Uterus (tissue), 2 donors: ENCODE measurements around the gene NCAM1.

Experiments
- POLR2A ChIP-seq, 2 donors: fragments of 450-650 bp; IDR thresholded peaks; one replicate each; pipeline ENCODE4 v1.6.1; 2016; ENCODE audit warnings: antibody characterized with exemption in 2 of 2, mild to moderate bottlenecking in 1 of 2, moderate library complexity in 1 of 2
- TF ChIP-seq, protein P1 (sequence below), 4 experiments: fragments of 200-600 bp in 2 of 4; fragments of 450-650 bp in 2 of 4; sonication (generic) in 2 of 4; IDR thresholded peaks; one replicate each; pipeline ENCODE4 v1.5.1; 2016 to 2019; ENCODE audit warnings: antibody characterized with exemption in 4 of 4, mild to moderate bottlenecking in 2 of 4, moderate library complexity in 1 of 4

DNA sequence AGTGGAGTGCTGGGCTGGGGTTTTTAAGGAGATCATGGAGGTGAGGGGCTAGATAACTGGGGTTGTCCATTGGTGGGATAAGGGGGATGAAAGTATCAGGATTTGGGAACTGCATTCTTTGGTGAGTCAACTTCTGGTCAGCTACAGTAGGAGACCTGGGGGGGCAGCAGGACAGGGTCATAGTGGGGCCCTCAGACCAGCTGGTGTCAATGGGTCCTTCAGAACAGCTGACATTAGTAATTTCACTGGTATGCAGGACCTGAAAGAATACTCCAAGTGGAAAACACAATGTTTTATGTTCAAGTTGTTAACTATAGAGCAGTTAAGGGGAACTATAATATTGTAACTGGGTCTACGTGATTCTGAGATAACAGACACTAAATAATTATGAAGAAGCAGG lies 350.3 kb downstream of the NCAM1 start:
- TF ChIP-seq, protein P1, sequence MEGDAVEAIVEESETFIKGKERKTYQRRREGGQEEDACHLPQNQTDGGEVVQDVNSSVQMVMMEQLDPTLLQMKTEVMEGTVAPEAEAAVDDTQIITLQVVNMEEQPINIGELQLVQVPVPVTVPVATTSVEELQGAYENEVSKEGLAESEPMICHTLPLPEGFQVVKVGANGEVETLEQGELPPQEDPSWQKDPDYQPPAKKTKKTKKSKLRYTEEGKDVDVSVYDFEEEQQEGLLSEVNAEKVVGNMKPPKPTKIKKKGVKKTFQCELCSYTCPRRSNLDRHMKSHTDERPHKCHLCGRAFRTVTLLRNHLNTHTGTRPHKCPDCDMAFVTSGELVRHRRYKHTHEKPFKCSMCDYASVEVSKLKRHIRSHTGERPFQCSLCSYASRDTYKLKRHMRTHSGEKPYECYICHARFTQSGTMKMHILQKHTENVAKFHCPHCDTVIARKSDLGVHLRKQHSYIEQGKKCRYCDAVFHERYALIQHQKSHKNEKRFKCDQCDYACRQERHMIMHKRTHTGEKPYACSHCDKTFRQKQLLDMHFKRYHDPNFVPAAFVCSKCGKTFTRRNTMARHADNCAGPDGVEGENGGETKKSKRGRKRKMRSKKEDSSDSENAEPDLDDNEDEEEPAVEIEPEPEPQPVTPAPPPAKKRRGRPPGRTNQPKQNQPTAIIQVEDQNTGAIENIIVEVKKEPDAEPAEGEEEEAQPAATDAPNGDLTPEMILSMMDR (IDR thresholded peaks at IDR 0.05) = no peak
- TF ChIP-seq POLR2A (IDR thresholded peaks at IDR 0.05) = no peak
